ENCODE measurements around the gene DDN. TPM values are rescaled to one million over a fixed set of nuclear protein-coding genes. Genes with fewer than 3 reads are reported as not detected.

Gene DDN
- total and polyA plus RNA-seq, 10 of the 15 experiments (the other 5 are each of a cell fraction or from before 2014, with no cell fraction given): 0.10 to 13.4 (median 3.7) TPM

DNA sequence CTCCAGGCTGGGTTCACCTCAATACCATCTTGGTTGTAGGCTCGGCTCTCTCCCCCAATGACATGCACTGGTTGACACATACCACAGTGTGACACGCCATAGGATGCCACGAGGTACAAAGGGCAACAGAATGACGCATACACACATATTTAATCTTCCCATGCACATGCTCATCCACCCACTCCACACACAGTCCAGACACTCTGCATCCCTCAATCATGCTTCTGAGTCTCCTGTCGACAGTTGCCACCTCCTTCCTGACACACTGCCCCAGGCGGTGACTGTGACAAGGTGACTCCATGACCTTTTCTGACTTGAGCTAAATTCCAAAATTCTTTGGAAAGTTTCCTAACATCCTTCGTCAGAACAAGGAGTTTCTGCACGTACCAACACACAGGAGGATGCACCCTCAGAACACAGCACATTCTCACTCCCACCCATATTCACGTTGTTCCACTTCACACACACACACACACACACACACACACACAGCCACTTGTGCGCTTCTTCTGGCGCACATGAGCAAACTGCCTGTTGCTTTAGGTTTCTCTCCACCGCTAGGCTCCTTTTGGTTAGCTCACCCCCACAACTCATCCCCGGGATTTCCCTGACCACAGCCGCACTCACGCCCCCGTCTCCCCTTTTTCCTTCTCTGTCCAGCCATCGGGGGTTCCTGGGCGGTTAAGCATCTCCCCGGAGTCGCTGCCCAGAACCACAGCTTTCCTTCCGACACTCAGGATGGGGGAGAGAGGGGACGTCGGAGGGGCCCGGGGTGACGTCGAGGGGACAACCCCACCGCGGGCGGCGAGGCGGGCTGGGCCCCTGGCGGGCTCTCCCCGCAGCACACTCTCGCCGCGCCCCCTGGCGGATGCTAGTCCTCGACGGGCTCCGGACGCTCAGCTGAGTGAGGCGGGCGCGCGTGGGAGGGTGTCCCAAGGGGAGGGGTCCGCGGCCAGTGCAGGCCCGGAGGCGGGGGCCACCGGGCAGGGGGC is 21.6 kb downstream of the DDN start (continued):
- TF ChIP-seq NR2F1 (conservative IDR thresholded peaks at IDR 0.05) (peak; percentile 37; the same call in 1 of the 2 replicates), SIX5 (IDR thresholded peaks at IDR 0.05; ENCODE audit: low read depth, low read length, severe bottlenecking) (no peak), CBX5 (IDR thresholded peaks at IDR 0.05; ENCODE audit: low read depth) (0 out of 2 replicates have a peak, but pooled peaks have one; percentile 11), EGR1 (IDR thresholded peaks at IDR 0.05; ENCODE audit: borderline replicate concordance in 1 of 2, low read depth in 2 of 2, low read length in 2 of 2) (peak in 1 of 2 experiments; percentile 85; a peak in 2 of 3 replicates), RAD21 (IDR thresholded peaks at IDR 0.05; ENCODE audit: insufficient read depth, low read depth, low read length) (peak; percentile 50), RCOR1 (conservative IDR thresholded peaks at IDR 0.05; ENCODE audit: low read depth, low read length) (0 out of 2 replicates have a peak, but pooled peaks have one; percentile 9), RBBP5 (conservative IDR thresholded peaks at IDR 0.05) (no peak), EED (IDR thresholded peaks at IDR 0.05; ENCODE audit: low read depth) (peak; percentile 97), SRF (IDR thresholded peaks at IDR 0.05; ENCODE audit: low read depth in 2 of 2, low read length in 2 of 2) (0 out of 4 replicates have a peak, but pooled peaks of 1 of the 2 experiments have one; percentile 19), RAD51 (IDR thresholded peaks at IDR 0.05) (no peak), PML (IDR thresholded peaks at IDR 0.05; ENCODE audit: low read length) (peak; percentile 43; the same call in 1 of the 2 replicates), ZSCAN29 (IDR thresholded peaks at IDR 0.05) (no peak), SREBF1 (IDR thresholded peaks at IDR 0.05; ENCODE audit: low read length) (no peak), RUNX3 (IDR thresholded peaks at IDR 0.05; ENCODE audit: low read length) (peak; percentile 97), CHD1 (IDR thresholded peaks at IDR 0.05; ENCODE audit: low read depth, low read length) (no peak), HDGF (IDR thresholded peaks at IDR 0.05) (peak; percentile 48; the same call in 1 of the 2 replicates), RELA (IDR thresholded peaks at IDR 0.05; ENCODE audit: borderline replicate concordance, partially characterized antibody) (peak; percentile 82), SREBF2 (IDR thresholded peaks at IDR 0.05; ENCODE audit: low read length) (no peak), SIN3A (IDR thresholded peaks at IDR 0.05; ENCODE audit: low read depth, low read length) (no peak), IKZF1 (conservative IDR thresholded peaks at IDR 0.05) (peak; percentile 99)
- TF ChIP-seq, protein P1, sequence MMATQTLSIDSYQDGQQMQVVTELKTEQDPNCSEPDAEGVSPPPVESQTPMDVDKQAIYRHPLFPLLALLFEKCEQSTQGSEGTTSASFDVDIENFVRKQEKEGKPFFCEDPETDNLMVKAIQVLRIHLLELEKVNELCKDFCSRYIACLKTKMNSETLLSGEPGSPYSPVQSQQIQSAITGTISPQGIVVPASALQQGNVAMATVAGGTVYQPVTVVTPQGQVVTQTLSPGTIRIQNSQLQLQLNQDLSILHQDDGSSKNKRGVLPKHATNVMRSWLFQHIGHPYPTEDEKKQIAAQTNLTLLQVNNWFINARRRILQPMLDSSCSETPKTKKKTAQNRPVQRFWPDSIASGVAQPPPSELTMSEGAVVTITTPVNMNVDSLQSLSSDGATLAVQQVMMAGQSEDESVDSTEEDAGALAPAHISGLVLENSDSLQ (IDR thresholded peaks at IDR 0.05): no peak
- TF ChIP-seq, protein P2, sequence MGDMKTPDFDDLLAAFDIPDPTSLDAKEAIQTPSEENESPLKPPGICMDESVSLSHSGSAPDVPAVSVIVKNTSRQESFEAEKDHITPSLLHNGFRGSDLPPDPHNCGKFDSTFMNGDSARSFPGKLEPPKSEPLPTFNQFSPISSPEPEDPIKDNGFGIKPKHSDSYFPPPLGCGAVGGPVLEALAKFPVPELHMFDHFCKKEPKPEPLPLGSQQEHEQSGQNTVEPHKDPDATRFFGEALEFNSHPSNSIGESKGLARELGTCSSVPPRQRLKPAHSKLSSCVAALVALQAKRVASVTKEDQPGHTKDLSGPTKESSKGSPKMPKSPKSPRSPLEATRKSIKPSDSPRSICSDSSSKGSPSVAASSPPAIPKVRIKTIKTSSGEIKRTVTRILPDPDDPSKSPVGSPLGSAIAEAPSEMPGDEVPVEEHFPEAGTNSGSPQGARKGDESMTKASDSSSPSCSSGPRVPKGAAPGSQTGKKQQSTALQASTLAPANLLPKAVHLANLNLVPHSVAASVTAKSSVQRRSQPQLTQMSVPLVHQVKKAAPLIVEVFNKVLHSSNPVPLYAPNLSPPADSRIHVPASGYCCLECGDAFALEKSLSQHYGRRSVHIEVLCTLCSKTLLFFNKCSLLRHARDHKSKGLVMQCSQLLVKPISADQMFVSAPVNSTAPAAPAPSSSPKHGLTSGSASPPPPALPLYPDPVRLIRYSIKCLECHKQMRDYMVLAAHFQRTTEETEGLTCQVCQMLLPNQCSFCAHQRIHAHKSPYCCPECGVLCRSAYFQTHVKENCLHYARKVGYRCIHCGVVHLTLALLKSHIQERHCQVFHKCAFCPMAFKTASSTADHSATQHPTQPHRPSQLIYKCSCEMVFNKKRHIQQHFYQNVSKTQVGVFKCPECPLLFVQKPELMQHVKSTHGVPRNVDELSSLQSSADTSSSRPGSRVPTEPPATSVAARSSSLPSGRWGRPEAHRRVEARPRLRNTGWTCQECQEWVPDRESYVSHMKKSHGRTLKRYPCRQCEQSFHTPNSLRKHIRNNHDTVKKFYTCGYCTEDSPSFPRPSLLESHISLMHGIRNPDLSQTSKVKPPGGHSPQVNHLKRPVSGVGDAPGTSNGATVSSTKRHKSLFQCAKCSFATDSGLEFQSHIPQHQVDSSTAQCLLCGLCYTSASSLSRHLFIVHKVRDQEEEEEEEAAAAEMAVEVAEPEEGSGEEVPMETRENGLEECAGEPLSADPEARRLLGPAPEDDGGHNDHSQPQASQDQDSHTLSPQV (IDR thresholded peaks at IDR 0.05): no peak
- TF ChIP-seq, protein P3, sequence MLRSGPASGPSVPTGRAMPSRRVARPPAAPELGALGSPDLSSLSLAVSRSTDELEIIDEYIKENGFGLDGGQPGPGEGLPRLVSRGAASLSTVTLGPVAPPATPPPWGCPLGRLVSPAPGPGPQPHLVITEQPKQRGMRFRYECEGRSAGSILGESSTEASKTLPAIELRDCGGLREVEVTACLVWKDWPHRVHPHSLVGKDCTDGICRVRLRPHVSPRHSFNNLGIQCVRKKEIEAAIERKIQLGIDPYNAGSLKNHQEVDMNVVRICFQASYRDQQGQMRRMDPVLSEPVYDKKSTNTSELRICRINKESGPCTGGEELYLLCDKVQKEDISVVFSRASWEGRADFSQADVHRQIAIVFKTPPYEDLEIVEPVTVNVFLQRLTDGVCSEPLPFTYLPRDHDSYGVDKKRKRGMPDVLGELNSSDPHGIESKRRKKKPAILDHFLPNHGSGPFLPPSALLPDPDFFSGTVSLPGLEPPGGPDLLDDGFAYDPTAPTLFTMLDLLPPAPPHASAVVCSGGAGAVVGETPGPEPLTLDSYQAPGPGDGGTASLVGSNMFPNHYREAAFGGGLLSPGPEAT (IDR thresholded peaks at IDR 0.05; ENCODE audit: low read depth): peak; percentile 78

All from GM12878 (cell line).